HEK293 (cell line): Measurements from ENCODE around the gene TNIK.

Source experiments
- GLI4 ChIP-seq: fragments of 450-650 bp; formaldehyde crosslinking; IDR thresholded peaks from 2 replicates; pipeline ENCODE4 v1.5.1; 2016; ENCODE audit warnings: missing biosample characterization, missing genetic modification characterization
- WT1 ChIP-seq: fragments of 450-650 bp; formaldehyde crosslinking; IDR thresholded peaks from 2 replicates; pipeline ENCODE4 v1.5.1; 2016; ENCODE audit warnings: missing biosample characterization, missing genetic modification characterization
- ZNF138 ChIP-seq: fragments of 450-650 bp; formaldehyde crosslinking; IDR thresholded peaks from 2 replicates; pipeline ENCODE4 v1.5.1; 2016; ENCODE audit warnings: missing biosample characterization, missing genetic modification characterization, borderline replicate concordance
- ZNF274 ChIP-seq, 2 experiments: fragments of 200-500 bp in 1 of 2; fragments of 450-650 bp in 1 of 2; sonication (Bioruptor generic) in 1 of 2; formaldehyde crosslinking in 1 of 2; IDR thresholded peaks; 2 replicates each; pipeline versions ENCODE4 v1.5.1 to v1.6.1; 2014 to 2016; ENCODE audit warnings: borderline replicate concordance in 1 of 2, inconsistent platforms in 1 of 2, low read length in 1 of 2, missing biosample characterization in 1 of 2, missing genetic modification characterization in 1 of 2
- ZNF37A ChIP-seq: fragments of 450-650 bp; IDR thresholded peaks from 2 replicates; pipeline ENCODE4 v1.5.1; 2018; ENCODE audit warnings: missing biosample characterization, missing genetic modification characterization
- ZNF558 ChIP-seq: fragments of 450-650 bp; formaldehyde crosslinking; IDR thresholded peaks from 2 replicates; pipeline ENCODE4 v1.5.1; 2016; ENCODE audit warnings: missing biosample characterization, missing genetic modification characterization
- ZNF645 ChIP-seq: fragments of 450-650 bp; formaldehyde crosslinking; IDR thresholded peaks from 2 replicates; pipeline ENCODE4; 2016; ENCODE audit warnings: missing biosample characterization, missing genetic modification characterization
- ZNF664 ChIP-seq: fragments of 450-650 bp; formaldehyde crosslinking; IDR thresholded peaks from 2 replicates; pipeline ENCODE4 v1.5.1; 2016; ENCODE audit warnings: missing biosample characterization, missing genetic modification characterization
- ZNF792 ChIP-seq: fragments of 450-650 bp; formaldehyde crosslinking; IDR thresholded peaks from 2 replicates; pipeline ENCODE4 v1.5.1; 2016; ENCODE audit warnings: missing biosample characterization, missing genetic modification characterization
- ZNF837 ChIP-seq: fragments of 450-650 bp; formaldehyde crosslinking; IDR thresholded peaks from 2 replicates; pipeline ENCODE4 v1.5.1; 2016; ENCODE audit warnings: missing biosample characterization, missing genetic modification characterization
- ZSCAN23 ChIP-seq: fragments of 450-650 bp; formaldehyde crosslinking; IDR thresholded peaks from 2 replicates; pipeline ENCODE4 v1.5.1; 2016; ENCODE audit warnings: missing biosample characterization, missing genetic modification characterization
- ZSCAN5A ChIP-seq: fragments of 450-650 bp; formaldehyde crosslinking; IDR thresholded peaks from 2 replicates; pipeline ENCODE4 v1.5.1; 2016; ENCODE audit warnings: missing biosample characterization, missing genetic modification characterization
- TF ChIP-seq, protein P1 (sequence below): fragments of 450-650 bp; formaldehyde crosslinking; IDR thresholded peaks from 2 replicates; pipeline ENCODE4 v1.5.1; 2016; ENCODE audit warnings: missing biosample characterization, missing genetic modification characterization, borderline replicate concordance
- TF ChIP-seq, protein P2 (sequence below): fragments of 450-650 bp; formaldehyde crosslinking; IDR thresholded peaks from 2 replicates; pipeline ENCODE4 v1.5.1; 2016; ENCODE audit warnings: missing biosample characterization, missing genetic modification characterization
- TF ChIP-seq, protein P3 (sequence below): fragments of 450-650 bp; formaldehyde crosslinking; IDR thresholded peaks from 2 replicates; pipeline ENCODE4 v1.5.1; 2016; ENCODE audit warnings: missing biosample characterization, missing genetic modification characterization, borderline replicate concordance

TNIK gene

GRCh38 chr3:171457607-171458061 lies 2.6 kb downstream of the TNIK start (continued):
- TF ChIP-seq, protein P1, sequence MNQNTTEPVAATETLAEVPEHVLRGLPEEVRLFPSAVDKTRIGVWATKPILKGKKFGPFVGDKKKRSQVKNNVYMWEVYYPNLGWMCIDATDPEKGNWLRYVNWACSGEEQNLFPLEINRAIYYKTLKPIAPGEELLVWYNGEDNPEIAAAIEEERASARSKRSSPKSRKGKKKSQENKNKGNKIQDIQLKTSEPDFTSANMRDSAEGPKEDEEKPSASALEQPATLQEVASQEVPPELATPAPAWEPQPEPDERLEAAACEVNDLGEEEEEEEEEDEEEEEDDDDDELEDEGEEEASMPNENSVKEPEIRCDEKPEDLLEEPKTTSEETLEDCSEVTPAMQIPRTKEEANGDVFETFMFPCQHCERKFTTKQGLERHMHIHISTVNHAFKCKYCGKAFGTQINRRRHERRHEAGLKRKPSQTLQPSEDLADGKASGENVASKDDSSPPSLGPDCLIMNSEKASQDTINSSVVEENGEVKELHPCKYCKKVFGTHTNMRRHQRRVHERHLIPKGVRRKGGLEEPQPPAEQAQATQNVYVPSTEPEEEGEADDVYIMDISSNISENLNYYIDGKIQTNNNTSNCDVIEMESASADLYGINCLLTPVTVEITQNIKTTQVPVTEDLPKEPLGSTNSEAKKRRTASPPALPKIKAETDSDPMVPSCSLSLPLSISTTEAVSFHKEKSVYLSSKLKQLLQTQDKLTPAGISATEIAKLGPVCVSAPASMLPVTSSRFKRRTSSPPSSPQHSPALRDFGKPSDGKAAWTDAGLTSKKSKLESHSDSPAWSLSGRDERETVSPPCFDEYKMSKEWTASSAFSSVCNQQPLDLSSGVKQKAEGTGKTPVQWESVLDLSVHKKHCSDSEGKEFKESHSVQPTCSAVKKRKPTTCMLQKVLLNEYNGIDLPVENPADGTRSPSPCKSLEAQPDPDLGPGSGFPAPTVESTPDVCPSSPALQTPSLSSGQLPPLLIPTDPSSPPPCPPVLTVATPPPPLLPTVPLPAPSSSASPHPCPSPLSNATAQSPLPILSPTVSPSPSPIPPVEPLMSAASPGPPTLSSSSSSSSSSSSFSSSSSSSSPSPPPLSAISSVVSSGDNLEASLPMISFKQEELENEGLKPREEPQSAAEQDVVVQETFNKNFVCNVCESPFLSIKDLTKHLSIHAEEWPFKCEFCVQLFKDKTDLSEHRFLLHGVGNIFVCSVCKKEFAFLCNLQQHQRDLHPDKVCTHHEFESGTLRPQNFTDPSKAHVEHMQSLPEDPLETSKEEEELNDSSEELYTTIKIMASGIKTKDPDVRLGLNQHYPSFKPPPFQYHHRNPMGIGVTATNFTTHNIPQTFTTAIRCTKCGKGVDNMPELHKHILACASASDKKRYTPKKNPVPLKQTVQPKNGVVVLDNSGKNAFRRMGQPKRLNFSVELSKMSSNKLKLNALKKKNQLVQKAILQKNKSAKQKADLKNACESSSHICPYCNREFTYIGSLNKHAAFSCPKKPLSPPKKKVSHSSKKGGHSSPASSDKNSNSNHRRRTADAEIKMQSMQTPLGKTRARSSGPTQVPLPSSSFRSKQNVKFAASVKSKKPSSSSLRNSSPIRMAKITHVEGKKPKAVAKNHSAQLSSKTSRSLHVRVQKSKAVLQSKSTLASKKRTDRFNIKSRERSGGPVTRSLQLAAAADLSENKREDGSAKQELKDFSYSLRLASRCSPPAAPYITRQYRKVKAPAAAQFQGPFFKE (tag by site-specific recombination), result no peak
- TF ChIP-seq ZNF837, result no peak
- no peak for TF ChIP-seq ZSCAN5A (tag by site-specific recombination)
- TF ChIP-seq ZNF274 (IDR thresholded peaks at IDR 0.05; ENCODE audit: low read length), result no peak
- TF ChIP-seq ZNF274 (tag by site-specific recombination; IDR thresholded peaks at IDR 0.05; ENCODE audit: borderline replicate concordance), result no peak
- no peak for TF ChIP-seq ZNF558 (tag by site-specific recombination)
- TF ChIP-seq, protein P2, sequence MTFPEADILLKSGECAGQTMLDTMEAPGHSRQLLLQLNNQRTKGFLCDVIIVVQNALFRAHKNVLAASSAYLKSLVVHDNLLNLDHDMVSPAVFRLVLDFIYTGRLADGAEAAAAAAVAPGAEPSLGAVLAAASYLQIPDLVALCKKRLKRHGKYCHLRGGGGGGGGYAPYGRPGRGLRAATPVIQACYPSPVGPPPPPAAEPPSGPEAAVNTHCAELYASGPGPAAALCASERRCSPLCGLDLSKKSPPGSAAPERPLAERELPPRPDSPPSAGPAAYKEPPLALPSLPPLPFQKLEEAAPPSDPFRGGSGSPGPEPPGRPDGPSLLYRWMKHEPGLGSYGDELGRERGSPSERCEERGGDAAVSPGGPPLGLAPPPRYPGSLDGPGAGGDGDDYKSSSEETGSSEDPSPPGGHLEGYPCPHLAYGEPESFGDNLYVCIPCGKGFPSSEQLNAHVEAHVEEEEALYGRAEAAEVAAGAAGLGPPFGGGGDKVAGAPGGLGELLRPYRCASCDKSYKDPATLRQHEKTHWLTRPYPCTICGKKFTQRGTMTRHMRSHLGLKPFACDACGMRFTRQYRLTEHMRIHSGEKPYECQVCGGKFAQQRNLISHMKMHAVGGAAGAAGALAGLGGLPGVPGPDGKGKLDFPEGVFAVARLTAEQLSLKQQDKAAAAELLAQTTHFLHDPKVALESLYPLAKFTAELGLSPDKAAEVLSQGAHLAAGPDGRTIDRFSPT (tag by site-specific recombination), result no peak
- no peak for TF ChIP-seq ZSCAN23
- no peak for TF ChIP-seq ZNF37A (tag by site-specific recombination)
- no peak for TF ChIP-seq WT1
- no peak for TF ChIP-seq GLI4 (tag by site-specific recombination)
- no peak for TF ChIP-seq ZNF138 (tag by site-specific recombination)
- TF ChIP-seq ZNF664 (tag by site-specific recombination), result peak; percentile 60; the same call in 1 of the 2 replicates
- no peak for TF ChIP-seq ZNF645 (tag by site-specific recombination)
- TF ChIP-seq, protein P3, sequence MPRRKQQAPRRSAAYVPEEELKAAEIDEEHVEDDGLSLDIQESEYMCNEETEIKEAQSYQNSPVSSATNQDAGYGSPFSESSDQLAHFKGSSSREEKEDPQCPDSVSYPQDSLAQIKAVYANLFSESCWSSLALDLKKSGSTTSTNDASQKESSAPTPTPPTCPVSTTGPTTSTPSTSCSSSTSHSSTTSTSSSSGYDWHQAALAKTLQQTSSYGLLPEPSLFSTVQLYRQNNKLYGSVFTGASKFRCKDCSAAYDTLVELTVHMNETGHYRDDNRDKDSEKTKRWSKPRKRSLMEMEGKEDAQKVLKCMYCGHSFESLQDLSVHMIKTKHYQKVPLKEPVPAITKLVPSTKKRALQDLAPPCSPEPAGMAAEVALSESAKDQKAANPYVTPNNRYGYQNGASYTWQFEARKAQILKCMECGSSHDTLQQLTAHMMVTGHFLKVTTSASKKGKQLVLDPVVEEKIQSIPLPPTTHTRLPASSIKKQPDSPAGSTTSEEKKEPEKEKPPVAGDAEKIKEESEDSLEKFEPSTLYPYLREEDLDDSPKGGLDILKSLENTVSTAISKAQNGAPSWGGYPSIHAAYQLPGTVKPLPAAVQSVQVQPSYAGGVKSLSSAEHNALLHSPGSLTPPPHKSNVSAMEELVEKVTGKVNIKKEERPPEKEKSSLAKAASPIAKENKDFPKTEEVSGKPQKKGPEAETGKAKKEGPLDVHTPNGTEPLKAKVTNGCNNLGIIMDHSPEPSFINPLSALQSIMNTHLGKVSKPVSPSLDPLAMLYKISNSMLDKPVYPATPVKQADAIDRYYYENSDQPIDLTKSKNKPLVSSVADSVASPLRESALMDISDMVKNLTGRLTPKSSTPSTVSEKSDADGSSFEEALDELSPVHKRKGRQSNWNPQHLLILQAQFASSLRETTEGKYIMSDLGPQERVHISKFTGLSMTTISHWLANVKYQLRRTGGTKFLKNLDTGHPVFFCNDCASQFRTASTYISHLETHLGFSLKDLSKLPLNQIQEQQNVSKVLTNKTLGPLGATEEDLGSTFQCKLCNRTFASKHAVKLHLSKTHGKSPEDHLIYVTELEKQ, result no peak
- no peak for TF ChIP-seq ZNF792 (tag by site-specific recombination)
- TF ChIP-seq, all 188 proteins: peak for 4
